SK-N-SH treated with all-trans-retinoic acid at 6 μM for 48 hours (cell line): Measurements from ENCODE around the gene ATF5.
"Not testable (repeated sequence)": the region's sequence is repeated elsewhere in the genome, so short reads cannot be mapped to it uniquely, and the experiment has no call there.

Experiments
- ISL1 ChIP-seq: fragments of 250-450 bp; sonication (Bioruptor Pico); IDR thresholded peaks from 2 replicates; pipeline ENCODE4 v2.1.2; 2022; ENCODE audit warnings: mild to moderate bottlenecking, moderate library complexity
- ZNF70 ChIP-seq: fragments of 450-650 bp; formaldehyde crosslinking; IDR thresholded peaks from 2 replicates; pipeline ENCODE4 v1.5.0; 2020; ENCODE audit warnings: mild to moderate bottlenecking, moderate library complexity

- TF ChIP-seq ZNF70, ISL1 (CRISPR knock-in tag): not testable (repeated sequence)
Observed at GRCh38 chr19:49969355-49969754, 40.4 kb downstream of the ATF5 start.
